ENCODE results near the gene PPARD. TPM values are rescaled to one million over a fixed set of nuclear protein-coding genes. Genes with fewer than 3 reads are reported as not detected.

Gene PPARD
- total and polyA plus RNA-seq, 12 donors = 12.9 to 21.0 (median 13.9) TPM

GRCh38 chr6:35362200-35362599 lies 19.8 kb downstream of the PPARD start:
- intact Hi-C loops (cut with DNase I) = no loop called here

GRCh38 chr6:35363293-35363750 lies 21.0 kb downstream of the PPARD start:
- peaks cover 14 to 65% (median 52%) of the 10 kb centered on the region in 9 donors for H3K4me1 ChIP-seq
- H3K36me3 ChIP-seq = peaks cover 0 to 9% (median 0%) of the 10 kb centered on the region in 9 donors
- no peak overlapping the region for H3K4me3 ChIP-seq
- H3K27me3 ChIP-seq = no peaks in the 10 kb centered on the region
- peak overlapping the region in 9 of 10 donors; percentile 25 to 80 (median 60) for H3K27ac ChIP-seq
- H3K9me3 ChIP-seq = no peaks in the 10 kb centered on the region
- DNase-seq (peak in 1 of 2 donors; percentile 44), ATAC-seq (peak in 7 of 8 donors; percentile 20 to 77 (median 60))
- no peak for TF ChIP-seq CTCF (IDR thresholded peaks at IDR 0.05)
- intact Hi-C loops (cut with DNase I) = no loop called here
- WGBS, 2 donors = 38 to 51% methylated on average over 10 of the region's 10 CpGs

More at GRCh38 chr6:35362200-35362599, 19.8 kb downstream of the PPARD start:
- H3K36me3 ChIP-seq = peaks cover 0 to 13% (median 0%) of the 10 kb centered on the region in 9 donors
- DNase-seq (no peak), ATAC-seq (no peak)
- no peaks in the 10 kb centered on the region for H3K9me3 ChIP-seq
- peak overlapping the region in 1 of 10 donors; percentile 66 for H3K27ac ChIP-seq
- H3K4me3 ChIP-seq = no peak overlapping the region
- H3K27me3 ChIP-seq = no peaks in the 10 kb centered on the region
- TF ChIP-seq CTCF (IDR thresholded peaks at IDR 0.05) = no peak
- H3K4me1 ChIP-seq = peaks cover 11 to 67% (median 54%) of the 10 kb centered on the region in 9 donors
- WGBS, 2 donors = 90 to 96% methylated on average over 2 of the region's 2 CpGs

- no peaks in the 10 kb centered on the region for H3K9me3 ChIP-seq
- ATAC-seq (no peak), DNase-seq (no peak)
- peaks cover 0 to 9% (median 0%) of the 10 kb centered on the region in 9 donors for H3K36me3 ChIP-seq
- H3K4me1 ChIP-seq = peaks cover 13 to 65% (median 50%) of the 10 kb centered on the region in 9 donors
- TF ChIP-seq CTCF (IDR thresholded peaks at IDR 0.05) = no peak
- 95 to 97% methylated on average over 6 of the region's 6 CpGs for WGBS, 2 donors
- no peak overlapping the region for H3K27ac ChIP-seq
- no peak overlapping the region for H3K4me3 ChIP-seq
- H3K27me3 ChIP-seq = no peaks in the 10 kb centered on the region
- intact Hi-C loops (cut with DNase I) = no loop called here
Observed at GRCh38 chr6:35365594-35366203, 23.3 kb downstream of the PPARD start.

GRCh38 chr6:35366204-35366596 lies 23.8 kb downstream of the PPARD start:
- no peaks in the 10 kb centered on the region for H3K9me3 ChIP-seq
- peaks cover 16 to 64% (median 49%) of the 10 kb centered on the region in 9 donors for H3K4me1 ChIP-seq
- no peak overlapping the region for H3K27ac ChIP-seq
- H3K27me3 ChIP-seq = no peaks in the 10 kb centered on the region
- H3K4me3 ChIP-seq = no peak overlapping the region
- TF ChIP-seq CTCF (IDR thresholded peaks at IDR 0.05) = no peak
- ATAC-seq (no peak), DNase-seq (no peak)
- intact Hi-C loops (cut with DNase I) = no loop called here
- peaks cover 0 to 9% (median 0%) of the 10 kb centered on the region in 9 donors for H3K36me3 ChIP-seq
